SH-SY5Y (cell line): ENCODE measurements around the gene PAPPA2.

Experiments
- GATA2 ChIP-seq: IDR thresholded peaks from 2 replicates; pipeline ENCODE4 v1.6.1; 2011; ENCODE audit warnings: mild to moderate bottlenecking, low read depth, low read length
- GATA3 ChIP-seq: IDR thresholded peaks from 2 replicates; pipeline ENCODE4 v1.6.1; 2011; ENCODE audit warnings: low read depth, mild to moderate bottlenecking, low read length, moderate library complexity

Gene PAPPA2

DNA sequence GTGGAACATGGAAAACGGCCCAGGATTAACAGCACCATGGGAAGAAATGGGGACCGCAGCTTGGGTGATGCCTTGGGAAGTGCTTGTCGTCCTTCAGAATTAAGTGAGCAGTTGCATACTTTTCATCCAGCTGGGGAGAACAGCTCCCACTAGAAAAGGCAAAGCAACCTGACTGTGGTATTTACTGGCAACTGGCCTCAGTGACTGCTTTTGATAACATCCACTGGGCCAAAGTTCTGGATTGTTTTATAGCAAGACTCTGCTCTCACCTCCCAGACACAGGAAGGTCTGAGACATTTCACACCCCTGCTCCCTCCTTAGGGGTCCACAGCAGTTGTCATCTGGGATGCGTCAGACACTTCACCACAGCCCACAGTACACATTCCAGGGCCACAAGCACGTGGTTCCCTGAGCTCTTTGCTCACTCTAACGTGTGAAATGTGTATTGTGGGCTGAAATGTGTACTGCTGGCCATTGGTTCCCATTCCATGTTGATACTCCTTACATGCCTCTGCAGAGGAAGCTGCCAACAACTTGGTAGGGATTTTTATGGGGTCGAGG, 6.6 kb downstream of the PAPPA2 start:
- TF ChIP-seq GATA2 (no peak), GATA3 (no peak)

DNA sequence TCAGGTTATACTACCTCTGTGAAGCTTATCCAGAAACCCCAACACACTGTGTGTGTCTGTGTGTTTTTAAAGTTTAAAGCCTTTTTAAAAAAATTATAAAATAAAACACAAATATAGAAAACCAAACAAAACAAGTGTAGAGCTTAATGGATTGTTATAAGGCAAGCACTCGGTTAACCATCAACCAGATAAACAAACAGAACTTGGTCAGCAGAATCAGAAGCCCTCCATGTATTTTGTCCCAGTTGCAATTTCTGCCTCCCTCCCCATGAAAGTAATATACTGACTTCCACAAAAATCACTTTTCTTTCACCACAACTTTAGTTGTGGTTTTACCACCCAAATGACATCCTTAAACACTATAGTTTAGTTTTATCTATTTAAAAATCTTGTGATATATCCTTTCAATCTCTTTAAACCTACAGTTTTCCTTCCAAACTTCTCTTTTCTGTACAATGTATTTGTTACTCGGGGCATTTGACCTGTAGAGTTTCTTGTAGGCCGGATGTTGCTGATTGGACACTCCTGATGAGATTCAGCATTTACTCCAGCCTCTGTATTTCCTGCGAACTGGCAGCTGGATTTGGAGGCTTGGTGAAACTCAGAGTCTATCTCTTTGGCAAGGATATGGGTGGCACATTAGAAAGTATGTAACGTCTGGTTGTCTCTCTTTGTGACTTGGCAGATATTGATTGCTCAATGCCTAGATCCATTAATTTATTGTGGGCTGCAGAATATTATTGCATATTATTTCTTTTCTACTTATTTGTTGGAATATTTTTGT, 8.6 kb downstream of the PAPPA2 start:
- TF ChIP-seq GATA3 (no peak), GATA2 (no peak)

GRCh38 chr1:176479971-176480370, 17.0 kb downstream of the PAPPA2 start:
- TF ChIP-seq GATA3 = no peak
- no peak for TF ChIP-seq GATA2

DNA sequence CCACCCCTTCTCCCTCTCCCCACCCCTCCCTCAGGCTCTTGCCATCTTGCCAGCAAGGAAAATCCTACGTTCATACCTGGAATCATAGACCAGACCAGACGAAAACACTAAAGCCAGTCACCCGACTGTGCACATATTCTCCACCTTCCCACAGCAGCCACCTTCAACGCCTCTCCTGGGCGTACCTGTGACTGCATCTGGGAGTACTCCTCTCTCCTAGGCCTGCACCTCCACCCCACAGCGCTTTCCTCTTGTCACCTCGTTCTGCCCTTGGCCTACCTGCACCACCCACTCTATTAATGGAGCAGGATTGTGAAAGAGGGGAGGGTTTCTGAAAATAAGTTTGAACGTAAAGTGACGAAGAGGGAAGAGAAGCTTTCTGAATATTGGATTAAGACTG, 17.8 kb downstream of the PAPPA2 start:
- no peak for TF ChIP-seq GATA2
- no peak for TF ChIP-seq GATA3

DNA sequence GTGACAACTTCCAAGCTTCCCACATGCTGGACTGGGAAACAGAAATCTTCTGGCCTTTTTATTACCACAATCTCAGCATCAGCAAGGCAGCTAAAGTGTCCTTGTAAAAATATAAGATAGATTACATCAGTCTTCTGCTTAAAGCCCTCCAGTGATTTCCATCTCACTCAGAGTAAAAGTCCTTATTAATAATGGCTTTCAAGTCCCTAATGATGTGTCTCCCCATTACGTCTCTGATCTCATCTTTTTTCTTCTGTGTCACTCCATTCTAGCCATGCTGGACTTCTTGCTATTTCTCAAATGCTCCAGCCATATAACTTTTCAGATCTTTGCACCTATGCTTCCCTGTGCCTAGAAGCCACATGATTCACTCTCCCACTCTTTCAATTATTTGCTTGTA, 22.1 kb downstream of the PAPPA2 start:
- TF ChIP-seq GATA2 (no peak), GATA3 (no peak)

GRCh38 chr1:176494436-176494835, 31.5 kb downstream of the PAPPA2 start:
- no peak for TF ChIP-seq GATA3
- TF ChIP-seq GATA2 = no peak

- TF ChIP-seq GATA2 (no peak), GATA3 (no peak)
These were observed 36.7 kb downstream of the PAPPA2 start for GRCh38 chr1:176499671-176500070.

DNA sequence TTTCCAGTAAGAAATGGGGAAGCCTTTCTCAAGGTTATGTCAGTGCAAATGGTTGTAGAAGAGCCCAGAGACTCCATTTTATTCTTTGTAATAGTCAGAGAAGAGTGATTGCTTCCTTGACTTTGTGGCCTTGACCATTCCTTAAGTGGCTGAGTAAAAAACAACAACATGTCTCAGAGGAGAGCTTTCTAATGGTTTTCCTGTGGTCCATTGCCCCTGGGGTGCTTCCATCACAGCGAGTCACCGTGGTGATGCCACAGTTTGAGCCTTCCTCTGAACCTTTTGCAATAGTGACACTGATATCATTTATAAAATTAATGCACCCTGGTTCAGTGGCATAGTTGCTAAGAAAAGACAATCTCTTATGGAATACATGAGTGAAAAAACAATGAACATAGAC, 38.6 kb downstream of the PAPPA2 start:
- TF ChIP-seq GATA2 (no peak), GATA3 (no peak)

GRCh38 chr1:176504848-176505553, 42.0 kb downstream of the PAPPA2 start:
- TF ChIP-seq GATA2 = no peak
- TF ChIP-seq GATA3 = no peak

- TF ChIP-seq GATA2 = no peak
- no peak for TF ChIP-seq GATA3
These were observed 50.0 kb downstream of the PAPPA2 start for GRCh38 chr1:176512966-176513365.

GRCh38 chr1:176515310-176515709, 52.3 kb downstream of the PAPPA2 start:
- no peak for TF ChIP-seq GATA3

DNA sequence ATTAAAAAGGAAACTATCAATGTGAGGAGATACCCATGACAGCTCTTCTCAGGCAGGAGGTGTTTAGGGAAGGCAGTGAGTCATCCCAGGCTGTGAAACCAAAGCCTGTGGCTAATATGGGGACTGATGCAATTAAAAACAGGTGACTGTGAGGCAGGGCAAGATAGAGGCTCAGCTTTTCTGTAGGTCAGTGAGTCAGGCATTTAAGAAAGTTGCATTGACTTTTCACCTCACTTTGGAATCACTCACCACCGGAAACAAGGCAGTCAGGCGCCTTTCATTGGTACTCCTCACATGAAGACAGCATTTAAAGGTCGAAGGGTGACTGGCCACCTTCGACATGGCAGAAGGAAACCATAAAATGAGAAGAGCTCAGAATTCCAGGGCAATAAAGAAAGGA, 54.5 kb downstream of the PAPPA2 start:
- TF ChIP-seq GATA2 (no peak), GATA3 (no peak)

- TF ChIP-seq GATA3 = no peak
- TF ChIP-seq GATA2 = no peak
These were observed 58.2 kb downstream of the PAPPA2 start for GRCh38 chr1:176521211-176521610.

DNA sequence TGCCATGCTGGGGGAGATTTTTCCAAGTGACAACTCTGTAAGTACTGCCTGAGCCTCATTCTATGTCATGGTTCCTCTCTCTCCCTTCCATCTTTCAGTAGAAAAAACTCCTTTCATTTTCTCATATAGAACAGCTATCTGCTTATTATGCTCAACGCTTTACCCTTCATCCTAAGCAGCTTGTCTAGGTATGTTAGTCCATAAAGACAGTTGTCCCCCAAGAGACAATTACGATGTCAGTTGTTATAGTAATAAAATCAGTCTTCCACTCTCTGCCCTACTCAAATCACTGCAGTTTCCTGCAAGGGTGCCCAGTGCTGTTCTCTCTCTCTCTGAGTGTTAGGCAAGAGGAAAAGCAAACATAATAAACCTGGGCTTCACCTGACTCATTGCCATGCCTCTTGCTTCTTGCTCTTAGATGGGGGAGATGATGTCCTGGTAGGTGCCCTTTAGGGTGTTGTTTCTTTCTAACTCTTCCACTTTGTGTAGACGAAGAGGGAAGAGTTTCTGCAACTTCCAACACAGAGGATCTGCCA, 59.4 kb downstream of the PAPPA2 start:
- TF ChIP-seq GATA2 (no peak), GATA3 (no peak)
